Mesothelial cell of epicardium (in vitro differentiated cells): Measurements from ENCODE around the gene TMEM178A. TPM values are rescaled to one million over a fixed set of nuclear protein-coding genes. Genes with fewer than 3 reads are reported as not detected.
A peak's percentile ranks its signal among the peaks of the same experiment; 100 is the strongest.
"Not testable (repeated sequence)": the region's sequence is repeated elsewhere in the genome, so short reads cannot be mapped to it uniquely, and the experiment has no call there.

Experiments used
- DNase-seq, 2 experiments: peaks; one replicate each; pipeline ENCODE4 v3.0.0; 2021; ENCODE audit warnings: low spot score in 2 of 2; ENCODE audit not compliant: unreplicated experiment in 2 of 2
- H3K27ac Mint-ChIP-seq: 2 replicates; pipeline ENCODE4 v1.8.0; 2021; ENCODE audit warnings: mixed read lengths
- H3K27me3 Mint-ChIP-seq: 2 replicates; pipeline ENCODE4 v1.8.0; 2021; ENCODE audit warnings: low read depth, mixed read lengths
- H3K36me3 Mint-ChIP-seq: 2 replicates; pipeline ENCODE4 v1.8.0; 2021; ENCODE audit warnings: mixed read lengths
- H3K4me1 Mint-ChIP-seq: 2 replicates; pipeline ENCODE4 v1.8.0; 2021; ENCODE audit warnings: mixed read lengths
- H3K4me3 Mint-ChIP-seq: 2 replicates; pipeline ENCODE4 v1.8.0; 2021; ENCODE audit warnings: mild to moderate bottlenecking, moderate library complexity, mixed read lengths
- H3K9me3 Mint-ChIP-seq: 2 replicates; pipeline ENCODE4 v1.8.0; 2021; ENCODE audit warnings: mixed read lengths
- CTCF ChIP-seq: fragments of 200-600 bp; sonication (generic); IDR thresholded peaks from one replicate; pipeline ENCODE4 v1.5.0; 2021; ENCODE audit warnings: antibody characterized with exemption; ENCODE audit not compliant: unreplicated experiment
- total RNA-seq: library from RNA; stranded (reverse); gene quantifications from 3 replicates; pipeline ENCODE4 v1.2.1, GENCODE V29; 2021

Gene TMEM178A
- total RNA-seq, 1 donor from 2014 or later, result 13.1 TPM

- Mint-ChIP-seq H3K4me1 (peaks cover 42% of the 10 kb centered on the region), H3K27ac (peak overlapping the region; percentile 79), H3K36me3 (peaks cover 2% of the 10 kb centered on the region), H3K4me3 (no peak overlapping the region), H3K9me3 (peaks cover 3% of the 10 kb centered on the region), H3K27me3 (no peaks in the 10 kb centered on the region)
- no peak for TF ChIP-seq CTCF
- DNase-seq, result no peak
Measured at GRCh38 chr2:39723497-39723896, 57.8 kb downstream of the TMEM178A start.

GRCh38 chr2:39723946-39724827 is 58.5 kb downstream of the TMEM178A start:
- peaks cover 3% of the 10 kb centered on the region for H3K9me3 Mint-ChIP-seq
- H3K36me3 Mint-ChIP-seq, result peaks cover 3% of the 10 kb centered on the region
- H3K27me3 Mint-ChIP-seq, result no peaks in the 10 kb centered on the region
- H3K4me1 Mint-ChIP-seq, result peaks cover 49% of the 10 kb centered on the region
- H3K4me3 Mint-ChIP-seq, result no peak overlapping the region
- DNase-seq, result no peak
- H3K27ac Mint-ChIP-seq, result peak overlapping the region; percentile 85
- no peak for TF ChIP-seq CTCF

- H3K36me3 Mint-ChIP-seq, result peaks cover 4% of the 10 kb centered on the region
- no peaks in the 10 kb centered on the region for H3K27me3 Mint-ChIP-seq
- H3K4me3 Mint-ChIP-seq, result no peak overlapping the region
- H3K27ac Mint-ChIP-seq, result peak overlapping the region; percentile 85
- H3K4me1 Mint-ChIP-seq, result peaks cover 53% of the 10 kb centered on the region
- peaks cover 3% of the 10 kb centered on the region for H3K9me3 Mint-ChIP-seq
- no peak for TF ChIP-seq CTCF
- no peak for DNase-seq
Measured at GRCh38 chr2:39724828-39725144, 59.1 kb downstream of the TMEM178A start.

- no peak overlapping the region for H3K4me3 Mint-ChIP-seq
- H3K4me1 Mint-ChIP-seq, result peaks cover 54% of the 10 kb centered on the region
- peak overlapping the region; percentile 85 for H3K27ac Mint-ChIP-seq
- no peak for DNase-seq
- no peak for TF ChIP-seq CTCF
- H3K9me3 Mint-ChIP-seq, result peaks cover 3% of the 10 kb centered on the region
- H3K36me3 Mint-ChIP-seq, result peaks cover 6% of the 10 kb centered on the region
- no peaks in the 10 kb centered on the region for H3K27me3 Mint-ChIP-seq
Measured at GRCh38 chr2:39725401-39725800, 59.7 kb downstream of the TMEM178A start.

- DNase-seq, H3K9me3 Mint-ChIP-seq, H3K27me3 Mint-ChIP-seq, H3K4me3 Mint-ChIP-seq: not testable (repeated sequence)
- Mint-ChIP-seq H3K27ac (peak overlapping the region; percentile 80), H3K4me1 (peaks cover 54% of the 10 kb centered on the region), H3K36me3 (peaks cover 20% of the 10 kb centered on the region)
Measured at GRCh38 chr2:39728085-39728484, 62.4 kb downstream of the TMEM178A start.

GRCh38 chr2:39728941-39729351 is 63.2 kb downstream of the TMEM178A start:
- peak; percentile 68 for TF ChIP-seq CTCF
- H3K4me1 Mint-ChIP-seq, result peaks cover 48% of the 10 kb centered on the region
- peaks cover 9% of the 10 kb centered on the region for H3K9me3 Mint-ChIP-seq
- peak in 1 of 2 experiments; percentile 43 for DNase-seq
- H3K27ac Mint-ChIP-seq, result peak overlapping the region; percentile 66
- no peaks in the 10 kb centered on the region for H3K27me3 Mint-ChIP-seq
- no peak overlapping the region for H3K4me3 Mint-ChIP-seq
- peaks cover 25% of the 10 kb centered on the region for H3K36me3 Mint-ChIP-seq
